GM23248 (cell line): ENCODE data around the gene MMEL1. TPM values are rescaled to one million over a fixed set of nuclear protein-coding genes. Genes with fewer than 3 reads are reported as not detected.

Experiments used
- DNase-seq: peaks from one replicate; pipeline ENCODE4 v3.0.0-alpha.2; 2015
- H2AFZ ChIP-seq: fragments of 200-600 bp; sonication (generic); 2 replicates; pipeline ENCODE4 v1.6.1; 2016; ENCODE audit warnings: antibody characterized with exemption
- H3F3A ChIP-seq: fragments of 200-600 bp; sonication (generic); 2 replicates; pipeline ENCODE4 v1.6.1; 2016; ENCODE audit warnings: mild to moderate bottlenecking, antibody characterized with exemption, mixed run types; ENCODE audit not compliant: insufficient read depth
- H3K27ac ChIP-seq: fragments of 200-600 bp; sonication (generic); 2 replicates; pipeline ENCODE4 v1.5.1; 2016; ENCODE audit warnings: mild to moderate bottlenecking
- H3K27me3 ChIP-seq: fragments of 200-600 bp; sonication (generic); replicated peaks from 2 replicates; pipeline ENCODE4 v1.6.1; 2016; ENCODE audit warnings: mild to moderate bottlenecking; ENCODE audit not compliant: insufficient read depth
- H3K36me3 ChIP-seq: fragments of 200-600 bp; sonication (generic); 2 replicates; pipeline ENCODE4 v1.6.1; 2016; ENCODE audit warnings: low read depth, mild to moderate bottlenecking
- H3K4me1 ChIP-seq: fragments of 200-600 bp; sonication (generic); 2 replicates; pipeline ENCODE4 v1.6.1; 2016; ENCODE audit warnings: mild to moderate bottlenecking; ENCODE audit not compliant: insufficient read depth
- H3K4me2 ChIP-seq: fragments of 200-600 bp; sonication (generic); one replicate; pipeline ENCODE4 v1.6.1; 2016; ENCODE audit warnings: mild to moderate bottlenecking; ENCODE audit not compliant: unreplicated experiment
- H3K4me3 ChIP-seq: fragments of 200-600 bp; sonication (generic); 2 replicates; pipeline ENCODE4 v1.5.1; 2016; ENCODE audit warnings: mild to moderate bottlenecking
- H3K79me2 ChIP-seq: fragments of 200-600 bp; sonication (generic); 2 replicates; pipeline ENCODE4 v1.6.1; 2016; ENCODE audit warnings: mild to moderate bottlenecking; ENCODE audit not compliant: insufficient read depth
- H3K9ac ChIP-seq: fragments of 200-600 bp; sonication (generic); 2 replicates; pipeline ENCODE4 v1.6.1; 2016; ENCODE audit warnings: mild to moderate bottlenecking
- H3K9me2 ChIP-seq: fragments of 200-600 bp; sonication (generic); 2 replicates; pipeline ENCODE4 v1.6.1; 2016; ENCODE audit warnings: mixed run types, mild to moderate bottlenecking, moderate library complexity; ENCODE audit not compliant: insufficient read depth
- H3K9me3 ChIP-seq: fragments of 200-600 bp; sonication (generic); one replicate; pipeline ENCODE4 v1.6.1; 2017; ENCODE audit warnings: low read depth
- H4K20me1 ChIP-seq: fragments of 200-600 bp; sonication (generic); 2 replicates; pipeline ENCODE4 v1.6.0; 2016; ENCODE audit not compliant: insufficient read depth
- EZH2 ChIP-seq: fragments of 200-600 bp; sonication (generic); IDR thresholded peaks from 2 replicates; pipeline ENCODE4 v1.6.1; 2018; ENCODE audit warnings: antibody characterized with exemption, mild to moderate bottlenecking; ENCODE audit not compliant: insufficient read depth, poor library complexity, severe bottlenecking
- EZH2phosphoT487 ChIP-seq: fragments of 200-600 bp; sonication (generic); IDR thresholded peaks from 2 replicates; pipeline ENCODE4 v1.6.1; 2018; ENCODE audit warnings: antibody characterized with exemption, moderate library complexity, mild to moderate bottlenecking, low read depth; ENCODE audit not compliant: insufficient read depth
- WGBS, 2 experiments: methylation state at CpG; one replicate each; pipeline ENCODE4 v1.1.6; 2015 to 2017; ENCODE audit warnings: low lambda C conversion rate in 2 of 2, low coverage in 1 of 2; ENCODE audit errors: missing lambda C conversion rate in 2 of 2; 5-methylcytosine and 5-hydroxymethylcytosine counted together
- in situ Hi-C: fragments of 300-500 bp; cut with MboI; formaldehyde crosslinking; loops from 2 replicates; pipeline ENCODE4 v1.15.0; 2020
- polyA plus RNA-seq: library from polyadenylated mRNA; unstranded; fragments of >200 nt; fragmentation: Nextera tagmentation; extraction: Ambion mirVana; gene quantifications from 2 replicates; pipeline ENCODE4 v1.2.1, GENCODE V29; 2016
- total RNA-seq: library from RNA; depleted of rRNA; stranded (reverse); fragments of >200 nt; shearing (Covaris generic); gene quantifications from 2 replicates; pipeline ENCODE4 v1.2.3, GENCODE V29; 2014

Gene MMEL1
- total and polyA plus RNA-seq, 2 experiments from 2014 or later, result not detected

DNA sequence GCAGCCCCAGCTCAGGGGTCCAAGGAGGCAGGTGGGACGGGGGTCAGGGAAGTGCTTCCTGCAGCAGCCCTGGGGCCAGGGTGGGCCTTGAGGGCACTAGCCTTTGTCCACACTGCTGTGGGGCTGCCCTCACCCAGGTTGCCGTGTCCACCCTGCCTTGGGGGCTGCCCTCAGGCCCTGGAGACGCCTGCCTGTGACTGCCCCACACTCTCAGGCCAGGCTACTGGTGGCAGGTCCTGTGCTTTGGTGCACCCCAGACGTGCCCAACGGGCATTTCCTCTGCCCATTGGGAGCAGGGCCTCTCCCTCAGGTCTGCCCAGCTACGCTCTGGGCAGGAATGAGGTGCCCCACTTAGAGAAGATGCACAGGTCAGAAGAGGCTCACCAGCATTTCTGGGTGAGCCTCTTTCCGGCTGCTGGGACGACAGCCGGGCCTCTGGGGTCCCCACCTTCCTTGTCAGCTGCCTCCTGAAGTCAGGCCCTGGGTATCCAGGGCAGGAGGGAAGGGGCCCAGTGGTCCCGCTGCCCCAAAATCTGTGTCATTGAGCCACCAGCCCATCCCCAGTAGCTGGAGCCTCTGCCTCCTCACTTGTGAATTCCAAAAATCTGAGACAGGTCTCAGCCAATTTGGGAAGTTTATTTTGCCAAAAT is 2.7 kb upstream of the MMEL1 start:
- no peaks in the 10 kb centered on the region for H4K20me1 ChIP-seq
- no peaks in the 10 kb centered on the region for H3K36me3 ChIP-seq
- H3F3A ChIP-seq, result no peaks in the 10 kb centered on the region
- WGBS, 2 experiments, result 43 to 50% methylated on average over 9 to 10 of the region's 10 CpGs
- H3K9me2 ChIP-seq, result no peaks in the 10 kb centered on the region
- no peaks in the 10 kb centered on the region for H3K9me3 ChIP-seq
- H3K4me1 ChIP-seq, result no peaks in the 10 kb centered on the region
- no peak overlapping the region for H3K9ac ChIP-seq
- TF ChIP-seq EZH2phosphoT487 (no peak), EZH2 (no peak)
- H3K4me3 ChIP-seq, result no peak overlapping the region
- H3K27me3 ChIP-seq, result 0 out of 2 replicates have a peak, but pooled peaks cover 6% of the 10 kb centered on the region
- H2AFZ ChIP-seq, result no peak overlapping the region
- H3K79me2 ChIP-seq, result no peaks in the 10 kb centered on the region
- no peak overlapping the region for H3K4me2 ChIP-seq
- H3K27ac ChIP-seq, result no peak overlapping the region
- in situ Hi-C loops, result no loop called here
- no peak for DNase-seq

DNA sequence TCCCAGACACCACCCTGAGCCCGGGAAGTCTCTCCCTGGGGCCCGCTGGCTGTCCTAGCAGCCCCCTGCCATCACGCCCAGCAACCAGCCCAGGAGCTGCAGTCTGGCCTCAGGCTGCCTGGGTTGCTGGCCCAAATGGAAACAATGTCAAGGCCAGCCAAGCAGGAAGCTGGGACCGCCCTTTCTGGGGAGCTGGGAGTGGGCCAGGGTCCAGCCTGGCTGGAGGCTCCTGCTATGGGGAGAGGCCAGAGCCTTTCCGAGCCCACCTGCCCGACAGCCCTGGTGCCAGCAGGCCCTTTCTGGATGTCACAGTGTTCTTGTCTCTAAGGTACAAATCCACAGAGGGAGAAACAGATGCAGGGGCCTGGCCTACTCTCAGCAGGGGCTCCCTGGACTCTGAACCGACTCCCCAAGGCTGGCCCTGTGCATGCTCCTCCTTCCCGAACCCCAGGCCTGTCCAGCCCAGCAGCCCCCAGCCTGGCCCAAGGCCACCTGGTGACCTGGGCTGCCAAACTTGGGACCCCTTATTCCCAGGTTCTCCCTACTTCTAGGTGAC is 1.2 kb upstream of the MMEL1 start:
- no peaks in the 10 kb centered on the region for H3F3A ChIP-seq
- H3K79me2 ChIP-seq, result no peaks in the 10 kb centered on the region
- H3K27ac ChIP-seq, result no peak overlapping the region
- in situ Hi-C loops, result no loop called here
- 0 out of 2 replicates have a peak, but pooled peaks cover 6% of the 10 kb centered on the region for H3K27me3 ChIP-seq
- no peaks in the 10 kb centered on the region for H3K36me3 ChIP-seq
- H3K9me3 ChIP-seq, result no peaks in the 10 kb centered on the region
- H3K4me2 ChIP-seq, result no peak overlapping the region
- 0 to 3% methylated on average over 6 to 8 of the region's 8 CpGs for WGBS, 2 experiments
- no peaks in the 10 kb centered on the region for H3K4me1 ChIP-seq
- no peak overlapping the region for H3K4me3 ChIP-seq
- H4K20me1 ChIP-seq, result no peaks in the 10 kb centered on the region
- no peak overlapping the region for H3K9ac ChIP-seq
- H2AFZ ChIP-seq, result no peak overlapping the region
- no peaks in the 10 kb centered on the region for H3K9me2 ChIP-seq
- TF ChIP-seq EZH2 (no peak), EZH2phosphoT487 (no peak)
- no peak for DNase-seq

DNA sequence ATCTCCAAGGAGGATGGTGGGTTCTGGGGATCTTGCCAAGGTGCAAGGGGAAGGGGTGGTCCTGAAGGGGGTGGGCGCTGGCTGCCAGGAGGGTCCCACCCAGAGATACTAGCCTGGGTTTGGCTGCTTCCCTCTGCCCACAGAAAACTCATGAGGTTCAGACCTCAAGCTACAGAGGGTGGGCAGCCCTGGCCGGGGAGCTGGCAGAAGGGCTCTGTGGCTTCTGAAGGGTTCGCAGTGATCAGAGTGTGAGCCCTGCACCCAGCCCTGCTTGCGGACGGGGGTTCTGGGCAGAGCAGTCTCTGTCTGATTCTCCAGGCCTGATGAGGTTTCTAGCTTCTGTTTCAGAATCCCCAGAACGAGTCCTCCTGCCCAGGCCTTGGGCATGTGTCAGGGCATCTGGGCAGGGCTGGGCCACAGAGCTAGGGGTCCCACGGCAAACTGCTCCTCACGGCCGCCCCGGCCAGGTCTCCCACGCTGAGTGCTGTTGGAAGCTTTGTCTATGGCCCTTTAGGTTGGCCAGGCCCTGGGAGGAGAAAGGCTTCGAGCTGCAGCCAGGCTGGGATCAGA is 635 bp upstream of the MMEL1 start:
- Histone ChIP-seq H3K9me2 (no peaks in the 10 kb centered on the region), H3K4me1 (no peaks in the 10 kb centered on the region), H3K79me2 (no peaks in the 10 kb centered on the region), H3K9ac (no peak overlapping the region), H3K4me3 (no peak overlapping the region), H4K20me1 (no peaks in the 10 kb centered on the region), H3K9me3 (no peaks in the 10 kb centered on the region), H3K36me3 (no peaks in the 10 kb centered on the region), H3K4me2 (no peak overlapping the region), H3K27me3 (0 out of 2 replicates have a peak, but pooled peaks cover 6% of the 10 kb centered on the region), H3K27ac (no peak overlapping the region), H3F3A (no peaks in the 10 kb centered on the region), H2AFZ (no peak overlapping the region)
- in situ Hi-C loops, result no loop called here
- no peak for TF ChIP-seq EZH2phosphoT487
- no peak for TF ChIP-seq EZH2
- no peak for DNase-seq
- 13 to 14% methylated on average over 12 of the region's 12 CpGs for WGBS, 2 experiments

DNA sequence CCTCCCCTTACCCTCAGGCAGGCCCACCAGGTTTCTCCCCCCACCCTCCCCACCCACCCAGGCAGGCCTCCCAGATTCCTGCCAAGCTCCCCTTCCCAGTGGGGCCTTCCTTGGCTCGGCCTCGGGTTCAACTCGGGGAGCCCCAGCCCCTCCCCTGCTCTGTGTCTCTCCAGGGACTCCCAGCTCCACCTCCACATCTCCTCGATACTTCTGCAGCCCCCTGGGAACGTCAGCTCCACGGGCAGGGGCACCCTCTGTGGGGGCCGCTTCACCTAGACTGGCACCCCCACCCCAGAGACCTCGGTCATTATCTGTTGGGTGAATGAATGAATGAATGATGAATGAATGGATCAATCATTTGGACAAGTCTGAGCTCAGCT is 775 bp downstream of the MMEL1 start:
- in situ Hi-C loops, result no loop called here
- Histone ChIP-seq H2AFZ (no peak overlapping the region), H4K20me1 (no peaks in the 10 kb centered on the region), H3K9me2 (no peaks in the 10 kb centered on the region), H3K9ac (no peak overlapping the region), H3F3A (no peaks in the 10 kb centered on the region), H3K4me2 (no peak overlapping the region), H3K79me2 (no peaks in the 10 kb centered on the region), H3K4me3 (no peak overlapping the region), H3K4me1 (no peaks in the 10 kb centered on the region), H3K36me3 (no peaks in the 10 kb centered on the region), H3K9me3 (no peaks in the 10 kb centered on the region), H3K27ac (no peak overlapping the region), H3K27me3 (peaks cover 15% of the 10 kb centered on the region)
- DNase-seq, result no peak
- TF ChIP-seq EZH2phosphoT487, result no peak
- TF ChIP-seq EZH2, result no peak
- 10 to 15% methylated on average over 7 to 8 of the region's 8 CpGs for WGBS, 2 experiments
